ENCODE results near the gene MTHFD1L. TPM values are rescaled to one million over a fixed set of nuclear protein-coding genes. Genes with fewer than 3 reads are reported as not detected.
A peak's percentile ranks its signal among the peaks of the same experiment; 100 is the strongest.

The MTHFD1L gene
- total and polyA plus RNA-seq, 2 donors (not counting 3 experiments of a cell fraction or from before 2014, with no cell fraction given), result 40.2 to 120 TPM

GRCh38 chr6:151034825-151035781, 169.6 kb downstream of the MTHFD1L start:
- Histone ChIP-seq H3K27ac (ENCODE audit: insufficient read depth, low read depth, low read length) (peak overlapping the region; percentile 100), H3K36me3 (ENCODE audit: control insufficient read depth in 2 of 2, extremely low read depth in 1 of 2, insufficient read depth in 2 of 2, low read length in 2 of 2) (peaks cover 4 to 6% of the 10 kb centered on the region in 2 experiments)
- no TSS peak for BruUV-seq (replicated peaks)

More at GRCh38 chr6:151034825-151035781, 169.6 kb downstream of the MTHFD1L start:
- FAIRE-seq (no peak), DNase-seq (ENCODE audit: low read depth, low spot score) (no peak)
- H3K9me3 ChIP-seq (replicated peaks; ENCODE audit: control insufficient read depth, insufficient read depth, low read length), result no peaks in the 10 kb centered on the region
- peaks cover 37% of the 10 kb centered on the region for H3K4me1 ChIP-seq (ENCODE audit: control insufficient read depth, extremely low read depth, insufficient read depth, low read length)
- no peak overlapping the region for H2AFZ ChIP-seq (ENCODE audit: low read depth, low read length)
- ChIA-PET POLR2A (no interaction called here), CTCF (interaction anchor here (1.2 kb wide), 1 partner anchor 21 kb away, joined by 4 read pairs; no protein-coding TSS in a partner anchor)
- no peaks in the 10 kb centered on the region for H3K9me1 ChIP-seq (replicated peaks; ENCODE audit: control insufficient read depth, extremely low read depth, insufficient read depth, low read length)
- TF ChIP-seq FOS (IDR thresholded peaks at IDR 0.05; ENCODE audit: borderline replicate concordance, insufficient read depth, low read length), result no peak
- no peak for TF ChIP-seq POLR2A (IDR thresholded peaks at IDR 0.05; ENCODE audit: low read depth, low read length)
- no peak for TF ChIP-seq POLR2AphosphoS5 (IDR thresholded peaks at IDR 0.05; ENCODE audit: insufficient read depth, low read depth, low read length)
- TF ChIP-seq CTCF (IDR thresholded peaks at IDR 0.05; ENCODE audit: extremely low read depth in 1 of 2, insufficient read depth in 1 of 2, low read depth in 1 of 2, low read length in 2 of 2), result no peak
- TF ChIP-seq MYC (IDR thresholded peaks at IDR 0.05; ENCODE audit: low read depth, low read length), result no peak
- TF ChIP-seq, protein P1, sequence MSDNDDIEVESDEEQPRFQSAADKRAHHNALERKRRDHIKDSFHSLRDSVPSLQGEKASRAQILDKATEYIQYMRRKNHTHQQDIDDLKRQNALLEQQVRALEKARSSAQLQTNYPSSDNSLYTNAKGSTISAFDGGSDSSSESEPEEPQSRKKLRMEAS (IDR thresholded peaks at IDR 0.05; ENCODE audit: insufficient read depth, insufficient read length), result no peak
- no peak for TF ChIP-seq GATA2 (IDR thresholded peaks at IDR 0.05; ENCODE audit: insufficient read depth, insufficient read length, low read depth, low read length)
- no peak for TF ChIP-seq JUN (IDR thresholded peaks at IDR 0.05; ENCODE audit: borderline replicate concordance, insufficient read depth, insufficient read length, low read depth)
- no peak for TF ChIP-seq EZH2 (IDR thresholded peaks at IDR 0.05; ENCODE audit: borderline replicate concordance, low read depth, low read length, severe bottlenecking)
- H3K27me3 ChIP-seq (ENCODE audit: control insufficient read depth in 2 of 2, insufficient read depth in 2 of 2, low read length in 2 of 2), result no peaks in the 10 kb centered on the region
- dilution Hi-C loops (cut with MboI; ENCODE audit: extremely low pct_ligation_motif_present, low sequenced_read_pairs) (no loop called here), intact Hi-C loops (cut with micrococcal nuclease) (no loop called here)
- H4K20me1 ChIP-seq (replicated peaks; ENCODE audit: control insufficient read depth, extremely low read depth, insufficient read depth, low read length), result no peaks in the 10 kb centered on the region
- H3K79me2 ChIP-seq (ENCODE audit: control insufficient read depth, insufficient read depth, low read length), result peaks cover 10% of the 10 kb centered on the region
- H3K9ac ChIP-seq (replicated peaks; ENCODE audit: extremely low read depth, insufficient read depth, low read length), result peak overlapping the region; percentile 67
- no peak overlapping the region for H3K4me3 ChIP-seq (replicated peaks in 1 of 3; ENCODE audit: insufficient read depth in 1 of 3, low read depth in 1 of 3, low read length in 3 of 3)
- no peak overlapping the region for H3K4me2 ChIP-seq (ENCODE audit: insufficient read depth, low read length)
